Loucy (cell line): ENCODE measurements around the gene RYR2.

Source experiments
- H2AFZ ChIP-seq: fragments of 200-600 bp; sonication (generic); 2 replicates; pipeline ENCODE4 v1.6.0; 2016; ENCODE audit warnings: antibody characterized with exemption, mild to moderate bottlenecking, low read length, moderate library complexity
- H3F3A ChIP-seq: fragments of 200-600 bp; 2 replicates; pipeline ENCODE4 v1.6.0; 2016; ENCODE audit warnings: antibody characterized with exemption, low read depth, mild to moderate bottlenecking
- H3K27me3 ChIP-seq: fragments of 200-600 bp; sonication (generic); 2 replicates; pipeline ENCODE4 v1.6.1; 2014; ENCODE audit warnings: low read length, mild to moderate bottlenecking; ENCODE audit not compliant: insufficient read depth, poor library complexity, severe bottlenecking
- H3K36me3 ChIP-seq: fragments of 200-600 bp; sonication (generic); 2 replicates; pipeline ENCODE4 v1.6.1; 2016; ENCODE audit warnings: low read length; ENCODE audit not compliant: insufficient read depth
- H3K4me1 ChIP-seq: fragments of 200-600 bp; sonication (generic); 2 replicates; pipeline ENCODE4 v1.5.1; 2014; ENCODE audit warnings: low read length, mild to moderate bottlenecking; ENCODE audit not compliant: insufficient read depth, poor library complexity, severe bottlenecking
- H3K4me2 ChIP-seq: fragments of 200-600 bp; sonication (generic); 2 replicates; pipeline ENCODE4 v1.6.0; 2014; ENCODE audit warnings: antibody characterized with exemption, low read length, low read depth, mild to moderate bottlenecking; ENCODE audit not compliant: poor library complexity, severe bottlenecking
- H3K4me3 ChIP-seq: fragments of 200-600 bp; sonication (generic); 2 replicates; pipeline ENCODE4 v1.5.1; 2014; ENCODE audit warnings: low read length, mild to moderate bottlenecking, mixed read lengths; ENCODE audit not compliant: poor library complexity, severe bottlenecking
- H3K79me2 ChIP-seq: fragments of 200-600 bp; sonication (generic); 2 replicates; pipeline ENCODE4 v1.6.1; 2014; ENCODE audit warnings: low read length; ENCODE audit not compliant: insufficient read depth
- H3K9ac ChIP-seq: fragments of 200-600 bp; sonication (generic); 2 replicates; pipeline ENCODE4 v1.6.0; 2014; ENCODE audit warnings: mild to moderate bottlenecking, low read depth, low read length, moderate library complexity; ENCODE audit not compliant: poor library complexity, severe bottlenecking
- H3K9me2 ChIP-seq: fragments of 200-600 bp; sonication (generic); replicated peaks from 2 replicates; pipeline ENCODE4 v1.6.1; 2016; ENCODE audit warnings: low read depth, low read length, mixed read lengths
- H3K9me3 ChIP-seq: fragments of 200-600 bp; sonication (generic); 2 replicates; pipeline ENCODE4 v1.6.1; 2014; ENCODE audit warnings: mild to moderate bottlenecking, antibody characterized with exemption, low read length, low read depth; ENCODE audit not compliant: insufficient read depth
- H4K20me1 ChIP-seq: fragments of 200-600 bp; sonication (generic); 2 replicates; pipeline ENCODE4 v1.6.0; 2014; ENCODE audit warnings: antibody characterized with exemption, low read length, mild to moderate bottlenecking; ENCODE audit not compliant: insufficient read depth, poor library complexity, severe bottlenecking
- CTCF ChIP-seq: fragments of 200-600 bp; sonication (generic); conservative IDR thresholded peaks from 2 replicates; pipeline ENCODE4 v1.5.1; 2014; ENCODE audit warnings: mild to moderate bottlenecking, antibody characterized with exemption, low read length
- EZH2phosphoT487 ChIP-seq: fragments of 200-600 bp; IDR thresholded peaks from 2 replicates; pipeline ENCODE4 v1.6.1; 2018; ENCODE audit warnings: antibody characterized with exemption, mild to moderate bottlenecking, moderate library complexity, borderline replicate concordance

Gene RYR2

GRCh38 chr1:237681210-237681609 lies 639.2 kb downstream of the RYR2 start:
- Histone ChIP-seq H3K36me3 (no peaks in the 10 kb centered on the region), H3F3A (no peaks in the 10 kb centered on the region), H3K4me3 (no peak overlapping the region)

GRCh38 chr1:237684236-237684635 lies 642.3 kb downstream of the RYR2 start:
- TF ChIP-seq CTCF (no peak), EZH2phosphoT487 (no peak)
- Histone ChIP-seq H3K79me2 (no peaks in the 10 kb centered on the region), H4K20me1 (no peaks in the 10 kb centered on the region), H3K36me3 (no peaks in the 10 kb centered on the region), H3F3A (no peaks in the 10 kb centered on the region), H2AFZ (no peak overlapping the region), H3K9ac (no peak overlapping the region), H3K4me1 (no peaks in the 10 kb centered on the region), H3K27me3 (no peaks in the 10 kb centered on the region), H3K4me3 (no peak overlapping the region), H3K9me2 (no peaks in the 10 kb centered on the region), H3K4me2 (no peak overlapping the region), H3K9me3 (no peaks in the 10 kb centered on the region)

More at GRCh38 chr1:237681210-237681609, 639.2 kb downstream of the RYR2 start:
- Histone ChIP-seq H3K4me1 (no peaks in the 10 kb centered on the region), H3K9me2 (no peaks in the 10 kb centered on the region), H3K9me3 (no peaks in the 10 kb centered on the region), H4K20me1 (no peaks in the 10 kb centered on the region), H3K79me2 (no peaks in the 10 kb centered on the region), H3K4me2 (no peak overlapping the region), H3K27me3 (no peaks in the 10 kb centered on the region), H3K9ac (no peak overlapping the region), H2AFZ (no peak overlapping the region)
- TF ChIP-seq EZH2phosphoT487 (no peak), CTCF (no peak)

GRCh38 chr1:237685551-237685950 lies 643.6 kb downstream of the RYR2 start:
- H3K4me1 ChIP-seq = no peaks in the 10 kb centered on the region
- no peak for TF ChIP-seq EZH2phosphoT487
- no peak for TF ChIP-seq CTCF
- no peaks in the 10 kb centered on the region for H3F3A ChIP-seq
- no peak overlapping the region for H3K4me3 ChIP-seq
- H3K4me2 ChIP-seq = no peak overlapping the region
- no peak overlapping the region for H3K9ac ChIP-seq
- H3K9me3 ChIP-seq = no peaks in the 10 kb centered on the region
- H3K79me2 ChIP-seq = no peaks in the 10 kb centered on the region
- H2AFZ ChIP-seq = no peak overlapping the region
- no peaks in the 10 kb centered on the region for H3K9me2 ChIP-seq
- no peaks in the 10 kb centered on the region for H3K27me3 ChIP-seq
- H4K20me1 ChIP-seq = no peaks in the 10 kb centered on the region
- H3K36me3 ChIP-seq = no peaks in the 10 kb centered on the region
